ENCODE results near the gene ZNF836. TPM values are rescaled to one million over a fixed set of nuclear protein-coding genes. Genes with fewer than 3 reads are reported as not detected.
A peak's percentile ranks its signal among the peaks of the same experiment; 100 is the strongest.

ZNF836 gene
- total and polyA plus RNA-seq, 2 donors (not counting 3 experiments of a cell fraction or from before 2014, with no cell fraction given), result 2.1 to 9.3 TPM

GRCh38 chr19:52170863-52171320 lies 529 bp downstream of the ZNF836 start:
- ChIA-PET POLR2A (interaction anchor here (0.5 kb wide), 1 partner anchor 122 kb away, joined by 3 read pairs; the partner anchor contains the start of gene ZNF432), CTCF (interaction anchor here (0.6 to 1.3 kb wide), 3 partner anchors 14 to 33 kb away, joined by 3 read pairs; no protein-coding TSS in a partner anchor)
- H2AFZ ChIP-seq (ENCODE audit: low read depth, low read length), result peak overlapping the region; percentile 98
- TSS peak; percentile 76 for BruUV-seq (replicated peaks)
- dilution Hi-C loops (cut with MboI; ENCODE audit: extremely low pct_ligation_motif_present, low sequenced_read_pairs), result no loop called here
- H3K4me1 ChIP-seq (ENCODE audit: control insufficient read depth, extremely low read depth, insufficient read depth, low read length), result peaks cover 4% of the 10 kb centered on the region
- H3K79me2 ChIP-seq (ENCODE audit: control insufficient read depth, insufficient read depth, low read length), result no peaks in the 10 kb centered on the region
- H4K20me1 ChIP-seq (replicated peaks; ENCODE audit: control insufficient read depth, extremely low read depth, insufficient read depth, low read length), result no peaks in the 10 kb centered on the region
- no peaks in the 10 kb centered on the region for H3K9me1 ChIP-seq (replicated peaks; ENCODE audit: control insufficient read depth, extremely low read depth, insufficient read depth, low read length)
- H3K4me2 ChIP-seq (ENCODE audit: insufficient read depth, low read length), result peak overlapping the region; percentile 86
- peak overlapping the region; percentile 88 to 95 (median 93) for H3K4me3 ChIP-seq (replicated peaks in 1 of 3; ENCODE audit: insufficient read depth in 1 of 3, low read depth in 1 of 3, low read length in 3 of 3)
- peaks cover 0 to 5% of the 10 kb centered on the region in 2 experiments for H3K36me3 ChIP-seq (ENCODE audit: control insufficient read depth in 2 of 2, extremely low read depth in 1 of 2, insufficient read depth in 2 of 2, low read length in 2 of 2)
- no peaks in the 10 kb centered on the region for H3K27me3 ChIP-seq (ENCODE audit: control insufficient read depth in 2 of 2, insufficient read depth in 2 of 2, low read length in 2 of 2)
- intact Hi-C loops (cut with micrococcal nuclease), result loop anchor here (1.0 kb wide), 2 partner anchors 18 to 32 kb away; partner anchors contain the start of gene ZNF616
- DNase-seq (ENCODE audit: low read depth, low spot score) (peak; percentile 10), FAIRE-seq (no peak)
- no peaks in the 10 kb centered on the region for H3K9me3 ChIP-seq (replicated peaks; ENCODE audit: control insufficient read depth, insufficient read depth, low read length)
- H3K27ac ChIP-seq (ENCODE audit: insufficient read depth, low read depth, low read length), result peak overlapping the region; percentile 22
- peak overlapping the region; percentile 85 for H3K9ac ChIP-seq (replicated peaks; ENCODE audit: extremely low read depth, insufficient read depth, low read length)
- TF ChIP-seq POLR2AphosphoS5 (IDR thresholded peaks at IDR 0.05; ENCODE audit: insufficient read depth, low read depth, low read length), result no peak

DNA sequence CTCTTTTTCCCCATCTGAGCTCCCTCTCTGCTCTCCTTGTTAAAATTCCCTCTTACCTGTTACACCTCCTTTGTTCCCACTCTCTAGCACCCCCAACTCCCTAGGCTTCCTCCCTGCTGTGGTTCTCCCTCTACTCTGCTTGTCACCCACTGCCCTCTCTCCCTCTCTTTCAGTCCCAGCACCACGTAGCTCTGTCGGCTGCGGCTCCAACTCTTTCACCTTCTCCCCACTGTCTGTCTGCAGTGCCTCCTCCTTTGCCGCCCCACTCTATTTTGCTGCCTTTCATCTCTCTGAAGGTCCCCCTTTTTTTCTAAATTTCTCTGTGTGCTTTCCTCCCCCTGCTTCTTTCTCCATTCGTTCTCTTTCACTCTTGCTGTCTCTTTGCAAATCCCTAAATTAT lies 1.1 kb downstream of the ZNF836 start:
- CTCF ChIA-PET, result interaction anchor here (1.0 kb wide), 1 partner anchor 29 kb away, joined by 3 read pairs; no protein-coding TSS in a partner anchor
- peak overlapping the region; percentile 88 to 95 (median 93) for H3K4me3 ChIP-seq (replicated peaks in 1 of 3; ENCODE audit: insufficient read depth in 1 of 3, low read depth in 1 of 3, low read length in 3 of 3)
- FAIRE-seq (peak; percentile 71), DNase-seq (ENCODE audit: low read depth, low spot score) (no peak)
- H3K4me2 ChIP-seq (ENCODE audit: insufficient read depth, low read length), result peak overlapping the region; percentile 86
- no peaks in the 10 kb centered on the region for H3K9me3 ChIP-seq (replicated peaks; ENCODE audit: control insufficient read depth, insufficient read depth, low read length)
- POLR2A ChIA-PET, result no interaction called here
- peaks cover 0 to 5% of the 10 kb centered on the region in 2 experiments for H3K36me3 ChIP-seq (ENCODE audit: control insufficient read depth in 2 of 2, extremely low read depth in 1 of 2, insufficient read depth in 2 of 2, low read length in 2 of 2)
- H3K27me3 ChIP-seq (ENCODE audit: control insufficient read depth in 2 of 2, insufficient read depth in 2 of 2, low read length in 2 of 2), result no peaks in the 10 kb centered on the region
- peaks cover 4% of the 10 kb centered on the region for H3K4me1 ChIP-seq (ENCODE audit: control insufficient read depth, extremely low read depth, insufficient read depth, low read length)
- H3K79me2 ChIP-seq (ENCODE audit: control insufficient read depth, insufficient read depth, low read length), result no peaks in the 10 kb centered on the region
- H3K9ac ChIP-seq (replicated peaks; ENCODE audit: extremely low read depth, insufficient read depth, low read length), result peak overlapping the region; percentile 85
- TF ChIP-seq POLR2AphosphoS5 (IDR thresholded peaks at IDR 0.05; ENCODE audit: insufficient read depth, low read depth, low read length) (no peak), GATA2 (IDR thresholded peaks at IDR 0.05; ENCODE audit: insufficient read depth, insufficient read length, low read depth, low read length) (no peak), FOS (IDR thresholded peaks at IDR 0.05; ENCODE audit: borderline replicate concordance, insufficient read depth, low read length) (no peak), POLR2A (IDR thresholded peaks at IDR 0.05; ENCODE audit: low read depth, low read length) (no peak), EZH2 (IDR thresholded peaks at IDR 0.05; ENCODE audit: borderline replicate concordance, low read depth, low read length, severe bottlenecking) (no peak), JUN (IDR thresholded peaks at IDR 0.05; ENCODE audit: borderline replicate concordance, insufficient read depth, insufficient read length, low read depth) (no peak), MYC (IDR thresholded peaks at IDR 0.05; ENCODE audit: low read depth, low read length) (no peak), MAX (IDR thresholded peaks at IDR 0.05; ENCODE audit: insufficient read depth, insufficient read length) (no peak), CTCF (IDR thresholded peaks at IDR 0.05; ENCODE audit: extremely low read depth in 1 of 2, insufficient read depth in 1 of 2, low read depth in 1 of 2, low read length in 2 of 2) (no peak)
- peak overlapping the region; percentile 98 for H2AFZ ChIP-seq (ENCODE audit: low read depth, low read length)
- H3K9me1 ChIP-seq (replicated peaks; ENCODE audit: control insufficient read depth, extremely low read depth, insufficient read depth, low read length), result no peaks in the 10 kb centered on the region
- no peak overlapping the region for H3K27ac ChIP-seq (ENCODE audit: insufficient read depth, low read depth, low read length)
- dilution Hi-C loops (cut with MboI; ENCODE audit: extremely low pct_ligation_motif_present, low sequenced_read_pairs) (no loop called here), intact Hi-C loops (cut with micrococcal nuclease) (no loop called here)
- H4K20me1 ChIP-seq (replicated peaks; ENCODE audit: control insufficient read depth, extremely low read depth, insufficient read depth, low read length), result no peaks in the 10 kb centered on the region
- no TSS peak for BruUV-seq (replicated peaks)

Data from endothelial cell of umbilical vein (primary cell).